Measurements from ENCODE around the gene MAP4K3. TPM values are rescaled to one million over a fixed set of nuclear protein-coding genes. Genes with fewer than 3 reads are reported as not detected.

MAP4K3 gene
- total RNA-seq, 1 experiment from 2014 or later = 97.4 TPM

- TF ChIP-seq EZH2 (IDR thresholded peaks at IDR 0.05; ENCODE audit: low read length, unreplicated experiment) = no peak
- TF ChIP-seq EZH2phosphoT487 (IDR thresholded peaks at IDR 0.05; ENCODE audit: borderline replicate concordance, low read length) = no peak
- TF ChIP-seq CTCF (conservative IDR thresholded peaks at IDR 0.05; ENCODE audit: low read depth, low read length) = no peak
- H3K27me3 ChIP-seq (ENCODE audit: low read length) = no peaks in the 10 kb centered on the region
- no peaks in the 10 kb centered on the region for H4K20me1 ChIP-seq (ENCODE audit: low read length)
- CTCF ChIA-PET = no interaction called here
- H3K4me1 ChIP-seq (ENCODE audit: insufficient read depth, low read length) = no peaks in the 10 kb centered on the region
- no peak for ATAC-seq
- H3K36me3 ChIP-seq (ENCODE audit: low read depth, low read length) = no peaks in the 10 kb centered on the region
- DNase-seq = no peak
- no TSS peak for BruUV-seq (replicated peaks)
- H2AFZ ChIP-seq (ENCODE audit: low read length) = no peak overlapping the region
- H3K9ac ChIP-seq (ENCODE audit: low read length) = no peak overlapping the region
- H3F3A ChIP-seq (ENCODE audit: low read length, unreplicated experiment) = no peaks in the 10 kb centered on the region
- H3K79me2 ChIP-seq (ENCODE audit: low read length) = no peaks in the 10 kb centered on the region
- intact Hi-C loops (cut with micrococcal nuclease) = no loop called here
- no peaks in the 10 kb centered on the region for H3K9me3 ChIP-seq (ENCODE audit: low read length)
- H3K9me2 ChIP-seq (replicated peaks; ENCODE audit: low read length) = no peaks in the 10 kb centered on the region
- H3K4me2 ChIP-seq (ENCODE audit: low read length) = no peak overlapping the region
- POLR2A ChIA-PET (ENCODE audit: unreplicated experiment) = no interaction called here
- H3K27ac ChIP-seq (ENCODE audit: low read length) = no peak overlapping the region
- H3K4me3 ChIP-seq (ENCODE audit: low read length) = no peak overlapping the region
These were observed 226.2 kb downstream of the MAP4K3 start for GRCh38 chr2:39210846-39211245.

GRCh38 chr2:39203382-39203781 is 233.7 kb downstream of the MAP4K3 start:
- Histone ChIP-seq H3K36me3 (ENCODE audit: low read depth, low read length) (no peaks in the 10 kb centered on the region), H3K27me3 (ENCODE audit: low read length) (no peaks in the 10 kb centered on the region), H2AFZ (ENCODE audit: low read length) (no peak overlapping the region), H3K9ac (ENCODE audit: low read length) (no peak overlapping the region), H3K9me2 (replicated peaks; ENCODE audit: low read length) (no peaks in the 10 kb centered on the region), H3K4me1 (ENCODE audit: insufficient read depth, low read length) (peaks cover 15% of the 10 kb centered on the region), H4K20me1 (ENCODE audit: low read length) (no peaks in the 10 kb centered on the region), H3K27ac (ENCODE audit: low read length) (no peak overlapping the region), H3K4me2 (ENCODE audit: low read length) (0 out of 2 replicates have a peak overlapping the region, but pooled peaks have one; percentile 14), H3K9me3 (ENCODE audit: low read length) (no peaks in the 10 kb centered on the region), H3F3A (ENCODE audit: low read length, unreplicated experiment) (no peaks in the 10 kb centered on the region), H3K4me3 (ENCODE audit: low read length) (no peak overlapping the region), H3K79me2 (ENCODE audit: low read length) (no peaks in the 10 kb centered on the region)
- no TSS peak for BruUV-seq (replicated peaks)
- DNase-seq (no peak), ATAC-seq (no peak)
- TF ChIP-seq EZH2 (IDR thresholded peaks at IDR 0.05; ENCODE audit: low read length, unreplicated experiment) (no peak), EZH2phosphoT487 (IDR thresholded peaks at IDR 0.05; ENCODE audit: borderline replicate concordance, low read length) (no peak), CTCF (conservative IDR thresholded peaks at IDR 0.05; ENCODE audit: low read depth, low read length) (no peak)
- ChIA-PET POLR2A (ENCODE audit: unreplicated experiment) (interaction anchor here (1.0 kb wide), 1 partner anchor 83 kb away, joined by 4 read pairs; the partner anchor contains the start of gene SOS1), CTCF (no interaction called here)
- intact Hi-C loops (cut with micrococcal nuclease) = no loop called here

GRCh38 chr2:39202639-39203369 is 234.3 kb downstream of the MAP4K3 start:
- Histone ChIP-seq H3F3A (ENCODE audit: low read length, unreplicated experiment) (no peaks in the 10 kb centered on the region), H3K9me2 (replicated peaks; ENCODE audit: low read length) (no peaks in the 10 kb centered on the region), H3K4me3 (ENCODE audit: low read length) (no peak overlapping the region), H3K27ac (ENCODE audit: low read length) (peak overlapping the region; percentile 20), H4K20me1 (ENCODE audit: low read length) (no peaks in the 10 kb centered on the region), H3K4me1 (ENCODE audit: insufficient read depth, low read length) (peaks cover 15% of the 10 kb centered on the region), H3K9me3 (ENCODE audit: low read length) (no peaks in the 10 kb centered on the region), H2AFZ (ENCODE audit: low read length) (peak overlapping the region; percentile 8; the same call in 1 of the 2 replicates), H3K9ac (ENCODE audit: low read length) (no peak overlapping the region), H3K36me3 (ENCODE audit: low read depth, low read length) (no peaks in the 10 kb centered on the region), H3K4me2 (ENCODE audit: low read length) (peak overlapping the region; percentile 14), H3K27me3 (ENCODE audit: low read length) (no peaks in the 10 kb centered on the region), H3K79me2 (ENCODE audit: low read length) (no peaks in the 10 kb centered on the region)
- BruUV-seq (replicated peaks) = no TSS peak
- POLR2A ChIA-PET (ENCODE audit: unreplicated experiment) = interaction anchor here (1.0 kb wide), 1 partner anchor 82 kb away, joined by 4 read pairs; the partner anchor contains the start of gene SOS1
- no peak for TF ChIP-seq CTCF (conservative IDR thresholded peaks at IDR 0.05; ENCODE audit: low read depth, low read length)
- no peak for TF ChIP-seq EZH2 (IDR thresholded peaks at IDR 0.05; ENCODE audit: low read length, unreplicated experiment)
- CTCF ChIA-PET = interaction anchor here (1.0 to 1.5 kb wide), 2 partner anchors 25 to 83 kb away, joined by 3 to 4 read pairs; no protein-coding TSS in a partner anchor
- intact Hi-C loops (cut with micrococcal nuclease) = no loop called here
- peak; percentile 93 for ATAC-seq
- DNase-seq = peak; percentile 47

All from PC-3 (cell line).